Posterior cingulate gyrus (tissue), 11 donors: Measurements from ENCODE around the gene GPN3.
"Not testable (repeated sequence)": the region's sequence is repeated elsewhere in the genome, so short reads cannot be mapped to it uniquely, and the experiment has no call there.

Source experiments
- DNase-seq, 10 donors: peaks; one replicate each; pipeline versions ENCODE4 v3.0.0 to v3.0.0-alpha.2; 2020 to 2021; ENCODE audit warnings: mixed read lengths in 3 of 10
- intact Hi-C: fragments of 100-400 bp; cut with DNase I; formaldehyde crosslinking; loops from one replicate; pipeline ENCODE4 v1.15.1; 2023

The GPN3 gene

DNA sequence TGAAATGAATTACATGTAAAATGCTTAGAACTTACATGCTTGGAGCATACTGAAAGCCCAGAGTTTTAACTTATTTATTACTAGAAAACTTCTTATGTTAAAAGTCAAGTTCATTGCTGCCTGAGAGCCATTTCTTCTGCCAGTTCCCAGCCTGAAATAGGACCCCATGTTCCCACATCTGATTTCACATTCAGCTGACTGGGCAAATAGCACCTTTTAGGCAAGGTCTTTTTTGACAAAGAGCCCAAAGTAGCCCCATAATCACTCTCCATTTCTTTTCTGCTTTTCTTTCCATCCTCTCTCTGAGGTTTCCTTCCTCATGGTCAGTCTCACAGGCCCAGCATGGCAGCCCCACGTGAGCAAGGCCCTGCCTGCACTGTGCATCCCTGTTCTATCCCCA lies 16.8 kb downstream of the GPN3 start:
- intact Hi-C loops, result loop anchor here (2.0 to 5.0 kb wide), 3 partner anchors 51 to 438 kb away; partner anchors contain the start of genes RAD9B and VPS29
- DNase-seq, result no peak

DNA sequence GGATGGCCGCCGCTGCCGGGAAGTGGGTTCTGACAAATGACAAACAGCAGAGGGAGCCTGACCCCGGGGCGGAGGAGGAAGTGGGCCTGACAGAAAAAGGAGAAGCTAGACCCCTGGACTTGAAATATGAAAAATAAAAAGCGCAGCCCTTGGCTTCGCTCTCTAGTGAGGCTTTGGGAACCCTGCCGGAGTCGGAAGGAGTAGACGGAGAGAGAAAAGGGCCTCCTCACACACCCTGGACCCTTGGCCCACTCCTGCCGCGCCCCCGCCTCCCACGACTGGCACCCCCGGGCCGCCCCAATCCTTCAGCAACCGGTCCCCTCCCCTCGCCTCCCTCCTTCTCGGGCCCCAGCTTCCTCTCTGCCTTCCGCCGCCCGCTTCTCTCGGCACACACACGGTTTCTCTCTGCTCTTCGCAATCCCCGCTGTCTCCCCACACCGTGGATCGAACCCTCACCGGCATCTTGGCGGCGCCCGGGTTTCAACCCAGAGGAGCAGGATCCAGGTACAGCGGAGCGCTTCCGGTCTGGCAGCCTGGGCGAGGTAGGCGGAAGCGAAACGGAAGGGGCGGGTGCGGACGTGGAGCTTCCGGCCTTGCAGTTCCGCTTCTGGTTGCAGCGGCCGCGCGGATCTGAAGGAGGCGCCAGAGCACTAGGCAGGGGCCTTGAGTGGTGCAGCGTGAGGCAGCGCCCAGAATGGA lies 18.1 kb downstream of the GPN3 start, which contains the start of gene ARPC3:
ARPC3 (minus strand) TSS at position 539 of the 699 bp plus-strand sequence; CDS start at position 462, 77 bp downstream.
- intact Hi-C loops, result loop anchor here (2.0 to 5.0 kb wide), 3 partner anchors 52 to 439 kb away; partner anchors contain the start of genes RAD9B and VPS29

DNA sequence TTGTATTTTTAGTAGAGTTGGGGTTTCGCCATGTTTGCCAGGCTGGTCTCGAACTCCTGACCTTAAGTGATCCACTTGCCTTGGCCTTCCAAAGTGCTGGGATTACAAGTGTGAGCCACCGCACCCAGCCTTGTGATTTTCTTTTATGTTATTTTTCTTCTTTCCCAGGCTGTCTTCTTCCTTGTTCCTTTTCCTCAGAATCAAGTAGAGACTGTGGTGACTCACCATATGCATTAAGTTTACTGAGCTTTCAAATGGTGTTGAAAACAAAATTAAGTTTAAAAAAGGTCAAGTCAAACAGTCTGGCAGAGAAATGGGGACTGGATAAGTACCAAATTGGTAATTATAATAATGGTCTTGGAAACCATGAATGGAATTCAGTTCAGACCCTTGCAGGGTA lies 23.6 kb downstream of the GPN3 start:
- no peak for DNase-seq
- intact Hi-C loops, result no loop called here

More for the DNA sequence above, 18.1 kb downstream of the GPN3 start, which contains the start of gene ARPC3:
- DNase-seq, result peak; percentile 89 to 99 (median 94)

DNA sequence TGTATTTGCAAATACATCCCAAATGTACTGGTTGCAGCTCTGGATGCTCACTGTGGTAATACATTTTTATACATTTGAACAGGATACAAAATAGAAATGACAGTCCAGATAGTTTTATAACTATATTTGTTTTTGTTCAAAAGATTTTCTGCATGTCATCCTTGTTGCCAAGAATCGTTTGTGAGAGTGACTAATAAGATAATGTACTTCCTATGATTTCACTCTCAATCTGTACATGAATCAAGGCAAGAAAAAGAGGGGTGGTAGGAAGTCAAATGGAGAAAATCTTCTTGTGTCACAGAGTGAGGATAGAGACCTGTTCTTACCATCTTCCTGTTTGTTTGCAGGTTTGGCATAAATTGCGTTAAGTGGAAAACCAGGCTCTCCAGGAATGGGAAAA lies 31.8 kb downstream of the GPN3 start:
- DNase-seq, result no peak
- intact Hi-C loops, result no loop called here

DNA sequence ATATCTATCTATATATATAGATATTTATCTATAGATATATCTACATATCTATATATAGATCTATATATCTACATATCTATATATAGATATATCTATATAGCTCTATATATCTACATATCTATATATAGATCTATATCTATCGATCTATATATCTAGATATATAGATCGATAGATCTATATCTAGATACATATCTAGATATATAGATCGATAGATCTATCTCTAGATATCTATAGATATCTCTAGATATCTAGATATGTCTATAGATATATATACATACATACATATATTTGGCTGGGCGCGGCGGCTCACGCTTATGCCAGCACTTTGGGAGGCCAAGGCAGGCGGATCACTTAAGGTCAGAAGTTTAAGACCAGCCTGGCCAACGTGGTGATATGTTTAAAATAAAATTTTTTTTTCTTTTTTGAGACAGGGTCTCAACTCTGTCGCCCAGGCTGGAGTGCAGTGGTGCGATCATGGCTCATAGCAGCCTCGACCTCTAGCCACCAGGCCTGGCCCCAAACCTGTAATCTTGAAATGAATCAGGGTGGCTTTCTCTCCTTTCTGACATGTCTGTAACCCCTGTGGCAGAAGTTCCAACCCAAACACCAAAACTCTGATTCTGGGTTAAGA lies 36.0 kb downstream of the GPN3 start:
- DNase-seq, result peak in 1 of 10 donors; percentile 47
- intact Hi-C loops, result loop anchor here (1.0 kb wide), 1 partner anchor 332 kb away; no protein-coding TSS in a partner anchor

DNA sequence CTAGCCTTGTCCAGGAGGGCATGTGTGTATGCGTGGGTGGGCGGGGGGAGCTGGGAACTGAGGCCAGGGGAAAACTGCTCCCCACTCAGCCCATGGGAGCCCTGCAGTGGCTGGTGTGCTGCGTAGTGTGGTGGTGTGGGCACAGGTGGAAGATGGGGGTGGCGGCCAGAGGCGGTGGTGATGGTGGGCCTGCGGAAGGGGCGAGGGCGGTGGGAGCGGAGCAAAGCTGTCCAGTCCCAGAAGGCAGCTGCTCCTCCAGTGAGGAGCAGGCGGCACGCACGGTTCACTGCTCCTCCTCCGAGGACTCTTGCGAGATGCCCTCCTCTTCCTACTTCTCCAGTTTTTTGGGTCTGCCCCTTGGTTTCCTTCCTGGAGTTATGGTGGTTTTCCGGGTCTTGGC lies 38.4 kb downstream of the GPN3 start:
- intact Hi-C loops, DNase-seq: not testable (repeated sequence)

DNA sequence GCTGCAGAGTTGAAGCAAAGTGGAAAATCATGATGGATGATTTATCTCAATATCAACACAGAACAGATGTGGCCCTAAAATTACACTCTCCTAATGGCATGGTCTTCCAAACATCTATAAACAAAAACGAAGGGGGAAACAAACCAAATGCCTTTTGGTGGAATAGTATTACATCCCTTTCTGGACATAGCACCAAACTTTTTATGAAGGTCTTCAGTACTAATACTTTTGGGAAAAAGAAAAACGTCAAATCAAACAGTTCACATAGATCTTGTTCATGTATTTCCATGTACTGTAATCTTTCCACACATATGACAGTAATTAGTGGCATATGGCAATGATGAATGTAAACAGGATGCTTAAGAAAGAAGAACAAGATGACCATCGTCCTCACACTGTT lies 41.7 kb downstream of the GPN3 start:
- DNase-seq, result no peak
- intact Hi-C loops, result no loop called here

DNA sequence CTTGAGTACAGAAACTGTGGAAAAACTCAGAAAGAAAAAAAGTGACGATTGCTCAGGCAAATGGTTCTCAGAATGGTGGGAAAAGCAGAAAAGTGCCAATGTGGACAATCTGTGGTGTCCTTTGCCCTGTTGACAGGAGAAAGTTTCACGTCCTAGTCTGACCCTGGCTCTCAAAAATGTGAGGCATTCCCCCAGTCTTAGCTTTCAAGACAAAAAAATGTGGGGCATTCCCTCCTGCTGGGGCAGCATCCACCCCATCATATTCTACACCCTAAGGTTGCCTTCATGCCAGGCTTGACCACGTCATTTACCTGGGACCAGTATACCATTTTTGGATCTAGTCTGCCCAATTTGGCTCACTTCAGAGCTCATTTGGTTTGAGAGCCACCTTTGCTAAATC lies 43.8 kb downstream of the GPN3 start:
- no peak for DNase-seq
- intact Hi-C loops, result no loop called here

DNA sequence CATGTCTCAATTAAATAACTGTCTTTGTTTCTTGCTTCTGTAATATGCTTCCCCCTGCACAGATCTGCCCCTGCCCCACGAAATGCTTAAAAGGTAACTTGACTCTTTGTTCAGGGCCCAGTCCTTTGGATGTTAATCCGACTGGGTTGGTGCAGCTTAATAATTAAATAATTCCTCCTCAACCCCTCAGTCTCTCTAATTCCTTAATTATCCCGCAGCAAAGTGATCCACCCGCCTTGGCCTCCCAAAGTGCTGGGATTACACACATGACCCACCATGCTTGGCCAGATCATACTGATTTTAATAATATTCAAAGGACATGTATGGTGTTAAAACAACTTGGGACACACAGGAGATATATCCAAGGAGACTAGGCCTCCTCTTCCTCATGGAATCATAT lies 46.4 kb downstream of the GPN3 start:
- intact Hi-C loops, result no loop called here
- DNase-seq, result no peak

DNA sequence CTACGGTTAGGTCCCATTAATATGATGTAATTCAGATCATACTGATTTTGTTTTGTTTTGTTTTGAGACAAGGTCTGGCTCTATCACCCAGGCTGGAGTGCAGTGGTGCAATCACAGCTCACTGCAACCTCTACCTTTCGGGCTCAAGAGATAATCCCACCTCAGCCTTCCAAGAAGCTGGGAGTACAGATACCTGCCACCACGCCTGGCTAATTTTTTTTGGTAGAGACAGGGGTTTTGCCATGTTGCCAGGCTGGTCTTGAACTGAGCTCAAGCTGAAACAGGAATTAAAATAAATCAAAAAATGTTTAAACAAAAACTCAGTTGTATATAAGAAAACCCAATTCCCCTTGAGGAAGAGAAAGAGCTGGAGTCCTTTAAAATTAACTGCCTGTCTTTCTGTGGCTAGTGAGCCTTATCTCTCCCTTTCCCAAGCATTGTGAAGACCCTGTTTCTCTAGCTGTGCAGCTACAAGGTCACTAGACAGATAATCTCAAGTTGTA lies 46.8 kb downstream of the GPN3 start:
- intact Hi-C loops, result no loop called here
- no peak for DNase-seq

DNA sequence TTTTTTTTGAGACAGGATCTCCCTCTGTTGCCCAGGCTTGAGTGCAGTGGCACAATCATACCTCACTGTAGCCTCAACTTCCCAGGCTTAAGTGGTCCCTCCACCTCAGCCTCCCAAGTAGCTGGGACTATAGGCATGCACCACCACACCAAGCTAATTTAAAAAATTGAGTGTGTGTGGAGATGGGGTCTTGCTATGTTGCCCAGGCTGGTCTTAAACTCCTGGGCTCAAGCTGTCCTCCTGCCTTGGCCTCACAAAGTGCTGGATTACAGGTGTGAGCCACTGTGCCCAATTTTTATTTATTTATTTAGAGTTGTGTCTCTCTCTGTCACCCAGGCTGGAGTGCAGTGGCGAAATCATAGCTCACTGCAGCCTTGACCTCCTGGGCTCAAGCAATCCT lies 47.4 kb downstream of the GPN3 start:
- intact Hi-C loops, DNase-seq: not testable (repeated sequence)

DNA sequence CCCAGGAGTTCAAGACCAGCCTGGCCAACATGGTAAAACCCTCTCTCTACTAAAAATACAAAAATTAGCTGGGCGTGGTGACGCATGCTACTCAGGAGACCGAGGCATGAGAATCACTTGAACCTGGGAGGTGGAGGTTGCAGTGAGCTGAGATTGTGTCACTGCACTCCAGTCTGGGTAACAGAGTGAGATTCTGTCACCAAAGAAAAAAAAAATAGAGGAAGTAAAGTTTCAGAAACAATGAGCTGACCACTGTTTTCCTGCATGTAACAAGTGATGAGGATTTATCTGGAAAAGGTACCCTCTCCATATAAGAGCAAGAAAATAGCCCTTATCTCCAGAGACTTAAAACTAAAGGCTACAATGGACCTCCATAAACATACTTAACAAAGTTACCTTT lies 50.9 kb downstream of the GPN3 start:
- DNase-seq, intact Hi-C loops: not testable (repeated sequence)

DNA sequence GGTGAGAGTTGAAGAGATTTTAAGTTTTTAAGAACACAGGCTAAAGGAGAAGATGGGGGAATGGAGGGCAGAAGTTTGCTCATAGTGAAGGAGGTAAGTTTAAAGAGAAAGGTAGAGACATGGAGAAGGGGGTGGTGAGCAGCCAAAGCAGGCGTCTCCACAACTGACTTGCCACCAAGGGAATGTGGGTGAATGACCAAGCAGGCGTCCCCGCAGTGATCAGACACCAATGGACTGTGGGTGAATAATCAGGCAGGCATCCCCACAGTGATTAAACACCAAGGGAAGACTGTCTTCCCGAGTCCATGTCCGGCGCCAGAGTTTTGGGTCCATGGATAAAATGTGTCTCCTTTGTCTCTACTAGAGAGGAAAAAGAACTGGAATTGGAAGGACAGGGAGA lies 58.0 kb downstream of the GPN3 start:
- DNase-seq, intact Hi-C loops: not testable (repeated sequence)

DNA sequence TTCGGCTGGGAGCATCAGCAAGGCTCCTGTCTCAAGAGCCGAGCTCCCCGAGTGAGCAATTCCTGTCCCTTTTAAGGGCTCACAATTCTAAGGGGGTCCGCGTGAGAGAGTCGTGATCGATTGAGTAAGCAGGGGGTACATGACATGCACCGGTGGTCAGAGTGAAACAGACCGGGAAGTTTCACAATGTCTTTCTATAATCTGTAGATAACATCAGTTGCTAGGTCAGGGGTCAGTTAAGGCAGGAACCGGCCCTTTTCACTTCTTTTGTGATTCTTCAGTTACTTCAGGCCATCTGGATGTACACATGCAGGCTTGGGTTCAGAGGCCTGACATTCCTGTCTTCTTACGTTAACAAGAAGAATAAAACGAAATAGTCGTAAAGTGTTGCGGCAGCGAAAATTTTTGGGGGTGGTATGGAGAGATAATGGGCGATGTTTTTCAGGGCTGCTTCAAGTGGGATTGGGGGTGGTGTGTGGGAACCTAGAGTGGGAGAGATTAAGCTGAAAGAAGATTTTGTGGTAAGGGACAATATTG lies 62.9 kb downstream of the GPN3 start:
- DNase-seq, intact Hi-C loops: not testable (repeated sequence)

DNA sequence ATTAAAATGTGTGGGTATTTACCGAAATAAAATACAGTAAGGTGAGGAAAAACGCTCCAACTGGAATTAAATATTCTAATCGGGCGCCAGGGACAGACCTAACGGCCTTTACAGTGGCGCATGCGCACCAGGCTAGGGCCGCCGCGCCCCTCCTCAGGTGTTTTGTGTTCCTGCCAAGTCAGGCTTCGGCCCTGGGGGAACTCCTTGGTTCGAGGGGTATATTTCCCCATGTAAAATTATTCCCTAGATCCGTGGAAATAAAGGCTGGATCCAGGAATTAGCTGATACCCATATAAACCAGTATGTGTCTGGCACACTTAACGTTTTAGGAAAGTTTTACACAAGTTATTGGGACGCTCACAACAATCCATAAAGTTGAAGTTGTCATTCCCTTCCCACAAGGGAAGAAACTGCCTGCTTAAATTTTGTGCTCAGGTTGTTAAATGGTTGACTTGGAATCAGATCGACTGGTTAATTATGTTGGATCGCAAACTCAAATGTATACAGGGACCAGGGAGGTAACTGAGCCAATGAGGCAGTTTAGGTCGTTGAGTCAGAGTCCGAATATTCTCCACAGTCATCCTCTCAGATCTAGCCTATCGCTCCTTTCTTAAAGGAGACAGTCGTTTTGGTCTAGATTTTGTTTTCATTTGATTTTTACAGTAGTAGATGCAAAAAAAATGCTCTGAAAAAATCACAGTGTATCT lies 63.9 kb downstream of the GPN3 start:
- intact Hi-C loops, result no loop called here
- DNase-seq, result peak; percentile 33 to 93 (median 60)

DNA sequence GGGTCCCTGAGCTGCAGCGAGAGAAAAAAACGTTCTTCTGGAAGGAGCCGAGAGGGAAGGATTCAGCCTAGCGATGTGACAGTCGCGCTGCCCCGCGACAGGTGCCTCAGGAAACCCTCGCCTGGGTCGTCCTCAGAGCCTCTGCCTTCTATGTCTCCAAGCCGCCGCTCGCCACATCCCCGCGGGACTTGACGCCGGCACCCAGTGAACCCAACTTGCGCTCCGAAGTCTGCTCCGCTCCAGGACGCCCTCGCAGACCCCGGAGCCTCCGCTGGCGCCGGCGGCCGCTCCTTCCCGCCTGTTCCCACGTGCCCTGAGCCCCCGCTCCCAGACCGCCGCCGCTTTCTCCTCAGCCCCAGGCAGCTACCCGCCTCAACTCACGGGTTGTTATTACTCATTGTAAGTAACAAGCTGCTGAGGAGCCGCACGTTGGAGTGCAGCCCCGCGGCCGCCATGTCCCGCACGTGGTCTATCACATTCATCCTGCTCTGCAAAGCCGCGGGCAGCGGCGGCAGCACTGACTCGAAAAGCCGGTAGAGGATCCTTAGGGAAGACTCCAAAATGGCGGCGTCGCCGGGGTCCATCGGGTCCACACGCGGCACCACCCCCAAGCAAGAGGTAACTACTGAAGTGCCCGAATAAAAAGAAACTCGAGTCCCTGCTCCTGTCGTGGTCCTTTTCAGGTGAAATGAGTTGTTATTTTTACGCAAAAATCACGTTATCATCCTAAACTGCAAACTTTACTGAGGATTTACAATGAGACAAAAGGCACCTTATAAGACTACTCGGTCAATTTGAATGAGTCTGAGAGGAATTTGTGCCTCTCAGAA lies 64.7 kb downstream of the GPN3 start, which contains the start of gene ANAPC7:
ANAPC7 (minus strand) TSS at position 563 of the 830 bp plus-strand sequence; CDS start at position 482, 81 bp downstream.
- intact Hi-C loops, result no loop called here
- peak; percentile 86 to 99 (median 92) for DNase-seq
